Measurements from ENCODE around the gene TLL1.

Gene TLL1

GRCh38 chr4:165926307-165926706, 53.3 kb downstream of the TLL1 start:
- no peaks in the 10 kb centered on the region for H3K36me3 ChIP-seq (ENCODE audit: insufficient read depth)
- H3K4me2 ChIP-seq = no peak overlapping the region
- no peak overlapping the region for H3K27ac ChIP-seq
- TF ChIP-seq, protein P1, sequence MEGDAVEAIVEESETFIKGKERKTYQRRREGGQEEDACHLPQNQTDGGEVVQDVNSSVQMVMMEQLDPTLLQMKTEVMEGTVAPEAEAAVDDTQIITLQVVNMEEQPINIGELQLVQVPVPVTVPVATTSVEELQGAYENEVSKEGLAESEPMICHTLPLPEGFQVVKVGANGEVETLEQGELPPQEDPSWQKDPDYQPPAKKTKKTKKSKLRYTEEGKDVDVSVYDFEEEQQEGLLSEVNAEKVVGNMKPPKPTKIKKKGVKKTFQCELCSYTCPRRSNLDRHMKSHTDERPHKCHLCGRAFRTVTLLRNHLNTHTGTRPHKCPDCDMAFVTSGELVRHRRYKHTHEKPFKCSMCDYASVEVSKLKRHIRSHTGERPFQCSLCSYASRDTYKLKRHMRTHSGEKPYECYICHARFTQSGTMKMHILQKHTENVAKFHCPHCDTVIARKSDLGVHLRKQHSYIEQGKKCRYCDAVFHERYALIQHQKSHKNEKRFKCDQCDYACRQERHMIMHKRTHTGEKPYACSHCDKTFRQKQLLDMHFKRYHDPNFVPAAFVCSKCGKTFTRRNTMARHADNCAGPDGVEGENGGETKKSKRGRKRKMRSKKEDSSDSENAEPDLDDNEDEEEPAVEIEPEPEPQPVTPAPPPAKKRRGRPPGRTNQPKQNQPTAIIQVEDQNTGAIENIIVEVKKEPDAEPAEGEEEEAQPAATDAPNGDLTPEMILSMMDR (conservative IDR thresholded peaks at IDR 0.05; ENCODE audit: low read depth, low read length) = no peak
- H3K4me1 ChIP-seq (ENCODE audit: low read depth, poor library complexity, severe bottlenecking) = no peaks in the 10 kb centered on the region
- no peaks in the 10 kb centered on the region for H3K79me2 ChIP-seq (ENCODE audit: insufficient read depth, low read depth)
- H2AFZ ChIP-seq (ENCODE audit: low read depth) = no peak overlapping the region
- H3K4me3 ChIP-seq (IDR thresholded peaks at IDR 0.05; ENCODE audit: insufficient read depth, low read depth, low read length) = no peak overlapping the region
- H4K20me1 ChIP-seq (ENCODE audit: insufficient read depth) = no peaks in the 10 kb centered on the region
- H3K27me3 ChIP-seq (ENCODE audit: insufficient read depth, low read depth) = no peaks in the 10 kb centered on the region
- H3K9ac ChIP-seq = no peak overlapping the region

GRCh38 chr4:165927366-165927765, 54.3 kb downstream of the TLL1 start:
- H2AFZ ChIP-seq (ENCODE audit: low read depth) = no peak overlapping the region
- TF ChIP-seq, protein P1 (conservative IDR thresholded peaks at IDR 0.05; ENCODE audit: low read depth, low read length) = no peak
- H4K20me1 ChIP-seq (ENCODE audit: insufficient read depth) = no peaks in the 10 kb centered on the region
- H3K36me3 ChIP-seq (ENCODE audit: insufficient read depth) = no peaks in the 10 kb centered on the region
- no peaks in the 10 kb centered on the region for H3K79me2 ChIP-seq (ENCODE audit: insufficient read depth, low read depth)
- no peak overlapping the region for H3K4me2 ChIP-seq
- no peak overlapping the region for H3K27ac ChIP-seq
- H3K27me3 ChIP-seq (ENCODE audit: insufficient read depth, low read depth) = no peaks in the 10 kb centered on the region
- no peaks in the 10 kb centered on the region for H3K4me1 ChIP-seq (ENCODE audit: low read depth, poor library complexity, severe bottlenecking)
- no peak overlapping the region for H3K4me3 ChIP-seq (IDR thresholded peaks at IDR 0.05; ENCODE audit: insufficient read depth, low read depth, low read length)
- no peak overlapping the region for H3K9ac ChIP-seq

DNA sequence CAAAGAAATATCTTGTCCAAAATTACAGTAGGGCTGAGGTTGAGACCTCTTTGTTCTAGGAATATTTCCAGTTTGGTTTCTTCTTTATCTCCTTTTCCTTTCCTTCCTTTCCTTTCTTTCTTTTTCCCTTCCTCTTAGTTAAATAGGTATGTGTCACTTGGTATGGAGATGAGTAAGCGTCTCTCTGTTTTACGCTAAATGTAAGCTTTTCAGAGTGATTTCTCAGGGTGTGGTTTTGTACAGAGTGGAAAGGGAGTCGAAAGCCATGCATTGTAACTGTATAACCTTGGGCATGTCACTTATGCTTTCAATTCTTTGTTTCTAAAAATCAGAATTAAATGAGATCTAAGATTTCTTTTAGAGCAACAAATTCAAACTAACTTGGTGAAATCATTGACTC, 54.8 kb downstream of the TLL1 start:
- Histone ChIP-seq H3K36me3 (ENCODE audit: insufficient read depth) (no peaks in the 10 kb centered on the region), H3K4me1 (ENCODE audit: low read depth, poor library complexity, severe bottlenecking) (no peaks in the 10 kb centered on the region), H3K27me3 (ENCODE audit: insufficient read depth, low read depth) (no peaks in the 10 kb centered on the region), H3K27ac (no peak overlapping the region), H2AFZ (ENCODE audit: low read depth) (no peak overlapping the region), H3K4me2 (no peak overlapping the region), H3K4me3 (IDR thresholded peaks at IDR 0.05; ENCODE audit: insufficient read depth, low read depth, low read length) (no peak overlapping the region), H3K9ac (no peak overlapping the region), H4K20me1 (ENCODE audit: insufficient read depth) (no peaks in the 10 kb centered on the region), H3K79me2 (ENCODE audit: insufficient read depth, low read depth) (no peaks in the 10 kb centered on the region)
- TF ChIP-seq, protein P1 (conservative IDR thresholded peaks at IDR 0.05; ENCODE audit: low read depth, low read length) = no peak

DNA sequence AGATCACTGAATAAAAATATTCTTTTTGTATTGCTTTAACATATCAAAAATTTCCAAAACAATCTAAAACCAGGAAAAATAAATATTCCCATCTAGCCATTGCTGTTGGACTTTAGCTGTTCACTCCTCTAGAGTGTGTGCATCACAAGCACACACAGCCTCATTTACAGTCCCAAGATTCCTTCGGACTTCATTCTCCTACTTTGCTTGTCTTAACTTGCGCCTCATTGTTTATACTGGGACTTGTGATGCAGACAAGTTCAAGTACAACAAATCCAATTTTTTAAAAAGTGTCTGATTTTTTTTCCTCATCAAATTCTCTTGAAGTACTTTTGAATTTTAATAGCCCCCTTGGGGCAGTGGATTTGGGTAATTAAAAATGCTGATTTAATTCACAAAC, 55.6 kb downstream of the TLL1 start:
- no peaks in the 10 kb centered on the region for H4K20me1 ChIP-seq (ENCODE audit: insufficient read depth)
- H2AFZ ChIP-seq (ENCODE audit: low read depth) = no peak overlapping the region
- H3K79me2 ChIP-seq (ENCODE audit: insufficient read depth, low read depth) = no peaks in the 10 kb centered on the region
- no peak overlapping the region for H3K27ac ChIP-seq
- no peaks in the 10 kb centered on the region for H3K4me1 ChIP-seq (ENCODE audit: low read depth, poor library complexity, severe bottlenecking)
- H3K9ac ChIP-seq = no peak overlapping the region
- no peaks in the 10 kb centered on the region for H3K27me3 ChIP-seq (ENCODE audit: insufficient read depth, low read depth)
- TF ChIP-seq, protein P1 (conservative IDR thresholded peaks at IDR 0.05; ENCODE audit: low read depth, low read length) = no peak
- no peak overlapping the region for H3K4me3 ChIP-seq (IDR thresholded peaks at IDR 0.05; ENCODE audit: insufficient read depth, low read depth, low read length)
- no peak overlapping the region for H3K4me2 ChIP-seq
- no peaks in the 10 kb centered on the region for H3K36me3 ChIP-seq (ENCODE audit: insufficient read depth)

All from KMS-11 (cell line).